GM18519 (cell line): ENCODE measurements around the gene CMSS1.
"Not testable (repeated sequence)": the region's sequence is repeated elsewhere in the genome, so short reads cannot be mapped to it uniquely, and the experiment has no call there.

Experiments used
- ATAC-seq: cut with Tn5 transposase; IDR thresholded peaks from one replicate; pipeline ENCODE4 v1.9.1; 2021; ENCODE audit warnings: mild to moderate bottlenecking, moderate library complexity; ENCODE audit not compliant: unreplicated experiment, low FRiP score

Gene CMSS1

GRCh38 chr3:99810403-99810802 lies 7.3 kb upstream of the CMSS1 start:
- ATAC-seq, result no peak

- ATAC-seq, result no peak
Measured at GRCh38 chr3:99817047-99817436, 620 bp upstream of the CMSS1 start.

- no peak for ATAC-seq
Measured at GRCh38 chr3:99818818-99819217, 1.2 kb downstream of the CMSS1 start.

GRCh38 chr3:99823723-99824711 lies 6.4 kb downstream of the CMSS1 start:
- no peak for ATAC-seq

GRCh38 chr3:99825004-99825640 lies 7.5 kb downstream of the CMSS1 start:
- ATAC-seq, result no peak

- ATAC-seq, result no peak
Measured at GRCh38 chr3:99829844-99830243, 12.2 kb downstream of the CMSS1 start.

- ATAC-seq, result no peak
Measured at GRCh38 chr3:99833617-99834205, 16.0 kb downstream of the CMSS1 start.

GRCh38 chr3:99834211-99834957 lies 16.7 kb downstream of the CMSS1 start:
- no peak for ATAC-seq

GRCh38 chr3:99836681-99837080 lies 19.0 kb downstream of the CMSS1 start:
- no peak for ATAC-seq

GRCh38 chr3:99837715-99838114 lies 20.1 kb downstream of the CMSS1 start:
- ATAC-seq, result no peak

- no peak for ATAC-seq
Measured at GRCh38 chr3:99838755-99839154, 21.1 kb downstream of the CMSS1 start.

GRCh38 chr3:99839613-99840012 lies 22.0 kb downstream of the CMSS1 start:
- ATAC-seq, result no peak

- not testable (repeated sequence) for ATAC-seq
Measured at GRCh38 chr3:99841949-99842348, 24.3 kb downstream of the CMSS1 start.

GRCh38 chr3:99842826-99843589 lies 25.3 kb downstream of the CMSS1 start:
- ATAC-seq, result peak; percentile 38

GRCh38 chr3:99843590-99844258 lies 26.1 kb downstream of the CMSS1 start:
- peak; percentile 9 for ATAC-seq

GRCh38 chr3:99845331-99845730 lies 27.7 kb downstream of the CMSS1 start:
- no peak for ATAC-seq

GRCh38 chr3:99845999-99846398 lies 28.3 kb downstream of the CMSS1 start:
- no peak for ATAC-seq

GRCh38 chr3:99846477-99847160 lies 29.0 kb downstream of the CMSS1 start:
- ATAC-seq, result no peak

- no peak for ATAC-seq
Measured at GRCh38 chr3:99848433-99848832, 30.8 kb downstream of the CMSS1 start.
